ENCODE data around the gene CCDC27. TPM values are rescaled to one million over a fixed set of nuclear protein-coding genes. Genes with fewer than 3 reads are reported as not detected.

The CCDC27 gene
- total RNA-seq, 1 donor from 2014 or later, result not detected

DNA sequence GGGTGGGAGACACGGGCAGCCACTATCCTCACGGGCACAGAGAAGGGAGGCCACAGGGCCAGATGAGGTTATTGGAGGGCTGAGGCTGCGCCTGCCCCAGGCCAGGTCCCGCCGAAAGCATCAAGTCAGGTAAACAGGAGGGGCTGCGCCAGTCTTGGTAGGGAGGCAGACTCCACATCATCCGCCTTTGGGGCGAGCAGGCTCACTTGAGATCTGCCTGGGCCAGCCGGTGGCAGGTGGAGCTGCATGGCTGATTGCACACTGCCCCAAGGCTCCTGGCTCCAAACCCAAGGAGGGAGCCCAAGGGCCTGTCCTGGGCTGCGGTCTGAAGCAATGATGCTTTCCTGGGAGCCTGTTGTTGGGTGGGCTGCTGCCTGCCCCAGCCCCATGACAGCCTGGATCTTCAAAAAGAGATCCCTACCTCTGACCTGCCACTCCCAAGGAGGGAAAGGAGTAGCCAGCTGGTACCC lies 24.9 kb downstream of the CCDC27 start:
- Mint-ChIP-seq H3K4me1 (ENCODE audit: low read depth, unreplicated experiment) (peaks cover 6% of the 10 kb centered on the region), H3K36me3 (ENCODE audit: low read depth, unreplicated experiment) (peaks cover 8% of the 10 kb centered on the region), H3K27ac (ENCODE audit: unreplicated experiment) (no peak overlapping the region), H3K9me3 (ENCODE audit: unreplicated experiment) (no peaks in the 10 kb centered on the region), H3K4me3 (ENCODE audit: unreplicated experiment) (no peak overlapping the region), H3K27me3 (ENCODE audit: low read depth, unreplicated experiment) (no peaks in the 10 kb centered on the region)
- TF ChIP-seq, protein P1, sequence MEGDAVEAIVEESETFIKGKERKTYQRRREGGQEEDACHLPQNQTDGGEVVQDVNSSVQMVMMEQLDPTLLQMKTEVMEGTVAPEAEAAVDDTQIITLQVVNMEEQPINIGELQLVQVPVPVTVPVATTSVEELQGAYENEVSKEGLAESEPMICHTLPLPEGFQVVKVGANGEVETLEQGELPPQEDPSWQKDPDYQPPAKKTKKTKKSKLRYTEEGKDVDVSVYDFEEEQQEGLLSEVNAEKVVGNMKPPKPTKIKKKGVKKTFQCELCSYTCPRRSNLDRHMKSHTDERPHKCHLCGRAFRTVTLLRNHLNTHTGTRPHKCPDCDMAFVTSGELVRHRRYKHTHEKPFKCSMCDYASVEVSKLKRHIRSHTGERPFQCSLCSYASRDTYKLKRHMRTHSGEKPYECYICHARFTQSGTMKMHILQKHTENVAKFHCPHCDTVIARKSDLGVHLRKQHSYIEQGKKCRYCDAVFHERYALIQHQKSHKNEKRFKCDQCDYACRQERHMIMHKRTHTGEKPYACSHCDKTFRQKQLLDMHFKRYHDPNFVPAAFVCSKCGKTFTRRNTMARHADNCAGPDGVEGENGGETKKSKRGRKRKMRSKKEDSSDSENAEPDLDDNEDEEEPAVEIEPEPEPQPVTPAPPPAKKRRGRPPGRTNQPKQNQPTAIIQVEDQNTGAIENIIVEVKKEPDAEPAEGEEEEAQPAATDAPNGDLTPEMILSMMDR (IDR thresholded peaks at IDR 0.05; ENCODE audit: insufficient read depth, low read depth, low read length), result no peak
- no peak for TF ChIP-seq EZH2 (IDR thresholded peaks at IDR 0.05; ENCODE audit: insufficient read depth, low read length)
- no peaks in the 10 kb centered on the region for H3K27me3 ChIP-seq (ENCODE audit: insufficient read depth, low read length)
- H2AFZ ChIP-seq (ENCODE audit: low read depth, low read length), result no peak overlapping the region
- H4K20me1 ChIP-seq (ENCODE audit: insufficient read depth, low read length), result peaks cover 7% of the 10 kb centered on the region
- H3K4me2 ChIP-seq (ENCODE audit: low read length), result no peak overlapping the region
- no peaks in the 10 kb centered on the region for H3K9me3 ChIP-seq (ENCODE audit: insufficient read depth, low read depth, low read length)
- H3K4me1 ChIP-seq (ENCODE audit: insufficient read depth, low read length), result peaks cover 12% of the 10 kb centered on the region
- FAIRE-seq (no peak), DNase-seq (ENCODE audit: low read depth) (no peak)
- H3K9ac ChIP-seq (ENCODE audit: low read length), result no peak overlapping the region
- no peak overlapping the region for H3K27ac ChIP-seq (ENCODE audit: low read depth, low read length)
- H3K4me3 ChIP-seq (ENCODE audit: insufficient read depth, low read depth, low read length), result no peak overlapping the region
- peaks cover 17% of the 10 kb centered on the region for H3K36me3 ChIP-seq (ENCODE audit: insufficient read depth, low read length)
- H3K79me2 ChIP-seq (ENCODE audit: insufficient read depth, low read length), result no peaks in the 10 kb centered on the region

DNA sequence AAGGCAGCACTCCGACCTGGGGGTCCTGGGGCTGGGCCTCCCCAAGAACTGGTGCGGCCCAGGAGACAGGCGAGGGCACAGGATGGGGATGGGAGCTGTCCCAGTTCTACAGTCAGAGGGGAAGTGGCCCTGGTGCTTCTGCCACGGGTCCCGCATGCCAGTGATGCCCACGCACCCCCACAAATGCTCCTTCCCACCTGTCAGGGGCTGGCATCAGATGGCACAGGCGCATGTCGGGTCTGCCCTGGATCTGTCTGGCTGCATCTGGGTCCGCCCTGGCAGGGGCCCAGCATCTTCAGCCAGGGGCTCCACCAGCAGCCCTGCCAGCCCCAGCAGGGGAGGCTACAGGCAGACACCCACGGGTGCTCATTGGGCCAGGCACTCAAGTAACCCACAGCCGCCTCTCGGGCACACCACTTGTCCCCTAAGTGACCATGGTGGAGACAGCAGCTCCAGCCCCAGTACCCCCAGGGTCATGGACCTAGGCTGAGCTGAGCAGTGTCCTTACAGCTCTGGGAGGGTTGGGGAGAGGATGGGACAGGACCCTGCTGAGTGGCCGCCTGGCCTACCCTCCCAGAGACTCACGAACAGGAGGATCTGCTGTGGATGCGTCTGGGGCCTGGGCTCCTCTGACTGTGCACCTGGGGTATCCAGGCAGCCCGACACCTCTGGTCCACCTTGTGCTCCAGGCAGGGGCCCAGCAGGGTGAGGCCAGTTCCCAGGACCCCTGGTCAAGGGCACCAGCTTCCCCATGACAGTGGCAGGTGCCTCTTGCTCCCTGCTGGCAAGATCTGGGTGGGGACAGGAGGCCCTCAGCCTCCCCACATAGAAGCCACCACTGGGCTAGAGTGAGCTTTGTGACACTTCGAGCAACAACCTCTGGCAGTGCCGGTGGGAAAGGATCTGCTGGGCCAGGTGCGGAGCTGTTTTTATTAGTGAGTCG lies 25.7 kb downstream of the CCDC27 start:
- Histone ChIP-seq H3K4me1 (ENCODE audit: insufficient read depth, low read length) (peaks cover 11% of the 10 kb centered on the region), H2AFZ (ENCODE audit: low read depth, low read length) (no peak overlapping the region), H3K36me3 (ENCODE audit: insufficient read depth, low read length) (peaks cover 21% of the 10 kb centered on the region), H4K20me1 (ENCODE audit: insufficient read depth, low read length) (peaks cover 7% of the 10 kb centered on the region), H3K27ac (ENCODE audit: low read depth, low read length) (no peak overlapping the region), H3K79me2 (ENCODE audit: insufficient read depth, low read length) (no peaks in the 10 kb centered on the region), H3K4me3 (ENCODE audit: insufficient read depth, low read depth, low read length) (no peak overlapping the region), H3K9me3 (ENCODE audit: insufficient read depth, low read depth, low read length) (no peaks in the 10 kb centered on the region), H3K27me3 (ENCODE audit: insufficient read depth, low read length) (no peaks in the 10 kb centered on the region), H3K4me2 (ENCODE audit: low read length) (no peak overlapping the region), H3K9ac (ENCODE audit: low read length) (no peak overlapping the region)
- Mint-ChIP-seq H3K36me3 (ENCODE audit: low read depth, unreplicated experiment) (peaks cover 8% of the 10 kb centered on the region), H3K9me3 (ENCODE audit: unreplicated experiment) (no peaks in the 10 kb centered on the region), H3K27me3 (ENCODE audit: low read depth, unreplicated experiment) (no peaks in the 10 kb centered on the region), H3K27ac (ENCODE audit: unreplicated experiment) (no peak overlapping the region), H3K4me1 (ENCODE audit: low read depth, unreplicated experiment) (peaks cover 6% of the 10 kb centered on the region), H3K4me3 (ENCODE audit: unreplicated experiment) (no peak overlapping the region)
- TF ChIP-seq, protein P1 (IDR thresholded peaks at IDR 0.05; ENCODE audit: insufficient read depth, low read depth, low read length), result no peak
- no peak for TF ChIP-seq EZH2 (IDR thresholded peaks at IDR 0.05; ENCODE audit: insufficient read depth, low read length)
- no peak for FAIRE-seq
- no peak for DNase-seq (ENCODE audit: low read depth)
